Natural killer cell (primary cell): ENCODE data around the gene NKIRAS2. TPM values are rescaled to one million over a fixed set of nuclear protein-coding genes. Genes with fewer than 3 reads are reported as not detected.

ENCODE experiments used
- ATAC-seq, 3 donors: fragments of 150-1000 bp in 2 of 3; fragments of 200-7000 bp in 1 of 3; cut with Tn5 transposase; 1 replicate in 1 of 3; 2 replicates in 2 of 3; pipeline ENCODE4 v1.10.0; 2021; ENCODE audit warnings: mild to moderate bottlenecking in 2 of 3, moderate library complexity in 2 of 3
- DNase-seq, 2 donors: peaks; one replicate each; pipeline versions ENCODE4 v3.0.0 to v3.0.0-alpha.2; 2013 to 2021; ENCODE audit warnings: mixed read lengths in 1 of 2
- H3K27ac ChIP-seq: one replicate; pipeline ENCODE4 v1.5.1; 2013; ENCODE audit warnings: mild to moderate bottlenecking, low read length
- H3K27me3 ChIP-seq: one replicate; pipeline ENCODE4 v1.6.1; 2013; ENCODE audit warnings: low read length; ENCODE audit not compliant: control insufficient read depth, insufficient read depth
- H3K36me3 ChIP-seq: one replicate; pipeline ENCODE4 v1.6.1; 2013; ENCODE audit warnings: low read length; ENCODE audit not compliant: control insufficient read depth, insufficient read depth
- H3K4me1 ChIP-seq: one replicate; pipeline ENCODE4 v1.6.1; 2013; ENCODE audit warnings: low read length; ENCODE audit not compliant: control insufficient read depth, insufficient read depth
- H3K4me3 ChIP-seq: one replicate; pipeline ENCODE4 v1.5.1; 2013; ENCODE audit warnings: low read length
- H3K9me3 ChIP-seq: one replicate; pipeline ENCODE4 v1.6.1; 2013; ENCODE audit warnings: low read length; ENCODE audit not compliant: control insufficient read depth, insufficient read depth
- H3K27ac Mint-ChIP-seq, 2 donors: one replicate each; pipeline ENCODE4 v1.8.0; 2022; ENCODE audit warnings: mild to moderate bottlenecking in 2 of 2, mixed read lengths in 2 of 2, moderate library complexity in 1 of 2
- H3K27me3 Mint-ChIP-seq, 2 donors: one replicate each; pipeline ENCODE4 v1.8.0; 2022; ENCODE audit warnings: low read depth in 2 of 2, mixed read lengths in 2 of 2
- H3K36me3 Mint-ChIP-seq: one replicate; pipeline ENCODE4 v1.8.0; 2022; ENCODE audit warnings: mixed read lengths
- H3K4me1 Mint-ChIP-seq, 2 donors: one replicate each; pipeline ENCODE4 v1.8.0; 2022; ENCODE audit warnings: mixed read lengths in 2 of 2
- H3K4me3 Mint-ChIP-seq: one replicate; pipeline ENCODE4 v1.8.0; 2022; ENCODE audit warnings: mild to moderate bottlenecking, moderate library complexity, mixed read lengths
- H3K9me3 Mint-ChIP-seq, 2 donors: one replicate each; pipeline ENCODE4 v1.8.0; 2022; ENCODE audit warnings: mixed read lengths in 2 of 2
- CTCF ChIP-seq: fragments of 200-600 bp; IDR thresholded peaks from one replicate; pipeline ENCODE4 v1.8.0; 2022; ENCODE audit warnings: antibody characterized with exemption
- WGBS: methylation state at CpG from one replicate; pipeline ENCODE4 v1.1.7; 2013; ENCODE audit warnings: missing lambda C conversion rate; ENCODE audit not compliant: insufficient coverage; 5-methylcytosine and 5-hydroxymethylcytosine counted together
- intact Hi-C: fragments of 100-400 bp; cut with micrococcal nuclease; formaldehyde crosslinking; loops from one replicate; pipeline ENCODE4 v1.14.2; 2022
- total RNA-seq, 4 donors: library from RNA; stranded (reverse); fragments of 120-200 nt in 1 of 4; gene quantifications; one replicate each; pipeline versions ENCODE4 v1.2.3 to v1.2.4, GENCODE V29; 2013 to 2022

NKIRAS2 gene
- total RNA-seq, 3 donors from 2014 or later (not counting 1 experiment from before 2014, with no cell fraction given) = 17.5 to 20.9 (median 19.3) TPM

- H3K36me3 ChIP-seq = peaks cover 10% of the 10 kb centered on the region
- Mint-ChIP-seq H3K9me3 (no peaks in the 10 kb centered on the region), H3K4me1 (peaks cover 6 to 16% of the 10 kb centered on the region in 2 donors), H3K4me3 (no peak overlapping the region), H3K36me3 (no peaks in the 10 kb centered on the region), H3K27me3 (no peaks in the 10 kb centered on the region), H3K27ac (no peak overlapping the region)
- ATAC-seq (no peak), DNase-seq (no peak)
- intact Hi-C loops = no loop called here
- no peak overlapping the region for H3K4me3 ChIP-seq
- peaks cover 26% of the 10 kb centered on the region for H3K4me1 ChIP-seq
- H3K27ac ChIP-seq = no peak overlapping the region
- 83% methylated on average over 19 of the region's 19 CpGs for WGBS
- H3K9me3 ChIP-seq = no peaks in the 10 kb centered on the region
- no peak for TF ChIP-seq CTCF
- no peaks in the 10 kb centered on the region for H3K27me3 ChIP-seq
Observed at GRCh38 chr17:42027961-42028790, 8.3 kb downstream of the NKIRAS2 start.

DNA sequence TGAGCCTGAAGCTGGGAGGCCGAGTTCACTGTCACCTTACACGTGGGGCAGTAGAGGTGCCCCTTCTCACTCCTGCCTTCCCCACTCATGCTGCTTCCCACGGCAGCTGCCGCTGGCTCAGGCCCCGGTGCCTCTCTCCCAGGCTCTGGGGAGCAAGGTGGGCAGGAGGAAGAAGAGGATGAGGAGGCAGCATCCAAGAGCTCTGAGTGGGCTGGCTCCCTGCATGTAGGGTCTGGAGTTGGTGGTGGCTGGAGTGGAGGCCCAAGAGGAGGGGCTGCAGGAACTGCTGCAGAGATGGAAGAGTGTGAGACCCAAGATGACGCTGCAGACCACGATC, 8.9 kb downstream of the NKIRAS2 start:
- Mint-ChIP-seq H3K4me3 (no peak overlapping the region), H3K27me3 (peaks cover 0 to 2% of the 10 kb centered on the region in 2 donors), H3K27ac (no peak overlapping the region), H3K36me3 (no peaks in the 10 kb centered on the region), H3K9me3 (no peaks in the 10 kb centered on the region), H3K4me1 (peaks cover 6 to 16% of the 10 kb centered on the region in 2 donors)
- no peak overlapping the region for H3K4me3 ChIP-seq
- peaks cover 23% of the 10 kb centered on the region for H3K4me1 ChIP-seq
- peaks cover 5% of the 10 kb centered on the region for H3K36me3 ChIP-seq
- ATAC-seq (no peak), DNase-seq (no peak)
- H3K27ac ChIP-seq = no peak overlapping the region
- TF ChIP-seq CTCF = no peak
- intact Hi-C loops = no loop called here
- 84% methylated on average over 7 of the region's 7 CpGs for WGBS
- no peaks in the 10 kb centered on the region for H3K27me3 ChIP-seq
- no peaks in the 10 kb centered on the region for H3K9me3 ChIP-seq

GRCh38 chr17:42031584-42031983, 11.7 kb downstream of the NKIRAS2 start:
- Histone ChIP-seq H3K4me3 (no peak overlapping the region), H3K36me3 (no peaks in the 10 kb centered on the region), H3K27ac (no peak overlapping the region), H3K4me1 (peaks cover 5% of the 10 kb centered on the region), H3K9me3 (no peaks in the 10 kb centered on the region), H3K27me3 (no peaks in the 10 kb centered on the region)
- 85% methylated on average over 5 of the region's 6 CpGs for WGBS
- no peaks in the 10 kb centered on the region for H3K9me3 Mint-ChIP-seq
- DNase-seq (no peak), ATAC-seq (no peak)
- peaks cover 0 to 8% of the 10 kb centered on the region in 2 donors for H3K4me1 Mint-ChIP-seq
- no peak overlapping the region for H3K27ac Mint-ChIP-seq
- intact Hi-C loops = no loop called here
- no peak overlapping the region for H3K4me3 Mint-ChIP-seq
- no peaks in the 10 kb centered on the region for H3K36me3 Mint-ChIP-seq
- peaks cover 0 to 3% of the 10 kb centered on the region in 2 donors for H3K27me3 Mint-ChIP-seq
- TF ChIP-seq CTCF = no peak

DNA sequence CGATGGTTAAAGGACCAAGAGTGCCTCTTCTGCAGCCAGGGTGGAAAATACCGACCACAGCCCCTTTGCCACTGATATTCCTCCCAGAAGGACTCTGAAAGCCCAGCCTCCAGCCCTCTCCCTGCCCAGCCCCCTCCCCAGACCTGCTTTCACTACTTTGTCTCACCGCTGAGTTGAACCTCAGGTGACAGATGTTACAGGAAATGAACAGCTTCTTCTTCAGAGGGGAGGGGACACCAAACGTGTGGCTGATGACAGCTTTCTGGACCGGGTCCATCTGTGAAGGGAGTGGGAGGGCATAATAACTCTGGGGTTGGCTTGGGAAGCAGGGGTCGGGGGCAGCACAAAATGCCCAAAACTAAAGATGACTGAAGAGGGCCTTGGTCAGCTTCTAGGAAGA, 14.2 kb downstream of the NKIRAS2 start:
- no peaks in the 10 kb centered on the region for H3K36me3 ChIP-seq
- H3K4me1 ChIP-seq = no peaks in the 10 kb centered on the region
- Mint-ChIP-seq H3K4me3 (no peak overlapping the region), H3K36me3 (no peaks in the 10 kb centered on the region), H3K4me1 (peaks cover 0 to 4% of the 10 kb centered on the region in 2 donors), H3K9me3 (no peaks in the 10 kb centered on the region), H3K27ac (no peak overlapping the region), H3K27me3 (peaks cover 0 to 3% of the 10 kb centered on the region in 2 donors)
- DNase-seq (no peak), ATAC-seq (no peak)
- no peaks in the 10 kb centered on the region for H3K27me3 ChIP-seq
- intact Hi-C loops = no loop called here
- WGBS = 21% methylated on average over 6 of the region's 6 CpGs
- TF ChIP-seq CTCF = no peak
- H3K4me3 ChIP-seq = no peak overlapping the region
- H3K27ac ChIP-seq = no peak overlapping the region
- no peaks in the 10 kb centered on the region for H3K9me3 ChIP-seq
